ENCODE measurements around the gene DHRS7C.
"Not testable (repeated sequence)": the region's sequence is repeated elsewhere in the genome, so short reads cannot be mapped to it uniquely, and the experiment has no call there.

Gene DHRS7C

DNA sequence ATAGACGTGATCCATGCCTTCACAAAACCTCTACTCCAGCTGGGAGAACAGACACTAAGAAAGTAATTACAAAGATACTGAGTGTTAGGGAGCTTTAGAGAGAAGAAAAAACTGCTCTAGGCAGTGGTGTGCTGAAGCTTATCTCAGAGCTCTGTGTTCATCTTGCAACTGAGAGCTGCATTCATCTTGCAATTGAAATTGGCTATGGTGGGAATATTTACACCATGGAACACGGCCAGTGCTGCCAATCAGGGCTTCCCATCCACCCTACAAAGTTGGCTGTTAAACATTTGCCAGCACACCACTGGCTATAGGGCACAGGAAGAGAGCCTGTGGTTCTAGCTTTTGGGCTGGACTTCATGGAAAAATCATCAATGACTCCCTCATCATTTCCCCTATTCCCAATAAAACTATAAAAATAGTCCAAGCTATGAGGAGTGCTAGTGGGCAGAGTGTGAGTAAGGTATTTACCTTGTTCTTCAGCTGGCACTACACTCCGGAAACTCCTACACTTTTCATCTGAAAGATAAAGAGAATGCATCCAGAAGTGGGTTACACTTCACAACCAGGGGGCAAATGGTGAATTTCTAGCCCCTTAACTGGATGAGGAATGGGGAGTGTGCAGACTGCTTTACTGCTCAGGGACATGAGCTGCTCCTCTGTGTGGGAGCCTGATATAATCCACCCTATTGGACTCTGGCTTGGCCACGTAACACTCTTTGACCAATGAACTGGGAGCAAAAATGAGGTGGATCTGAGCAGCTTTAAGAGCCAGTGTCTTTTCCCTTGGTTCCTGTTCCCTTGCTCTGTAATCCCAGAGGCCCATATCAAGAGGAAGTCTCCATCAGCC is 18.9 kb upstream of the DHRS7C start:
- DNase-seq (ENCODE audit: low spot score): no peak

DNA sequence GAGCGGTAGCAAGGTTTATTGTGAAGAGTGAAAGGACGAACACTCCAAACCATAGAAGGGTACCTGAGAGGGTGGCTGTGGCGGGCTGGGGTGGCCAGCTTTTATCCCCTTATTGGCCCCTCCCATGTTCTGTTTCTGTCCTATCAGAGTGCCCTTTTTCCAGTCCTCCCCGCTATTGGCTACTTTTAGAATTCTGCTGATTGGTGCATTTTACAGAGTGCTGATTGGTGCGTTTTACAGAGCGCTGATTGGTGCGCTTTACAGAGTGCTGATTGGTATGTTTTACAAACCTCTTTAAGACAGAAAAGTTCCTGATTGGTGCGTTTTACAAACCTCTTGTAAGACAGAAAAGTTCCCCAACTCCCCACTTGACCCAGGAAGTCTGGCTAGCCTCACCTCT is 18.0 kb upstream of the DHRS7C start:
- no peak for DNase-seq (ENCODE audit: low spot score)

DNA sequence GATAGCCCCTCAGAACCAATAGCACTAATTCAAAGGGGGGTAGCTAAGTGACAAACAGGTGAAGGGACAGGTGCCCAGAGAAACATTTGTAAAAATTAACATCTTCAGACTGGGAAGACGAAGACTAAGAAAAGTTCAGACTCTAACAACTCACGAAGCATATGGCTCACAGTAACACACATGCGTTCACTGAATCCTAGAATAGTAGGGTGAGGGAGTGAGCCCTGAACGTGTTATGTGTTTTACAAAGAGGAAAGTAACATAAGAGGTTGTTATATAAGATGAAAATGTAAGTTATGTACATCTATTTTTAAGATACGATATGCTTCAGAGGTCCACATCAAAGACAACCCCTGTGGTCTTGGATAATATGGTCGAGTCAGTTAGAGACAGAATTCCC is 15.3 kb upstream of the DHRS7C start:
- DNase-seq (ENCODE audit: low spot score): no peak

DNA sequence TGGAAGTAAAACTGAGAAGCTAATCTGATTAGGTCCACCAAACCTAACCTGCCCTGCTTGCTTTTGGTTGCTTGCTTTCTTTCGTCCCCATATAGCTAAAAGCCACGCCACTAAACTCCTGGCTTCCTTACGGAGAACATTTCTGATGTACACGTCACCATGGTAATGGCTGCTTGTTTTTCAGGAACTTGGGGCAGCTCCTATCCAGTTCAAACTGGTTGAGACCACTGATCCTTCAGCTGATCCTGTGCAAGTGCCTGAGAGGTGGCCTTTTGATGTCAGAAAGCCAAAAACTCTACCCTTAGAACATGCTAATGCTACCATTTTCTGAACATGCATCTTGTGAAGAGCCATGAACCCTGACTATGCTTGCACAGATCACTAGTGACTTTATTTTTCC is 14.4 kb upstream of the DHRS7C start:
- no peak for DNase-seq (ENCODE audit: low spot score)

DNA sequence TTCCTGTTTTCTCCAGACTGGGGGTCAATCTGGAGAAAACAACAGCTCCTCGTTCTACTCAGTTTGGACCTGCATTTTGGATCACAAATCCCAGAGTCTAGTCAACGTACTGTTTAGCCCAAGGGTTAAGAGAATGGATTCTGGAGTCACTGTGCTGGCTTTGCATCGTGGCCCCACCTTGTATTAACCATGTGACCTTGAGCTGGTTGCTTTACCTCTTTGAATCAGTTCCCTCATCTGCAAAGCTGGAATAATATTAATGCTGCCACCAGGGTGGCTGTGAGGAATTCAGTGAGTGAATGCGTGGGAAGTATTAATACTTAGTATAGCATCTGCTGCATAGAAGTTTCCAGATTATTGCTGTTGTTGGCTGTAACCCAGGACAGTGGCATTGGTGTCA is 11.3 kb upstream of the DHRS7C start:
- DNase-seq (ENCODE audit: low spot score): no peak

DNA sequence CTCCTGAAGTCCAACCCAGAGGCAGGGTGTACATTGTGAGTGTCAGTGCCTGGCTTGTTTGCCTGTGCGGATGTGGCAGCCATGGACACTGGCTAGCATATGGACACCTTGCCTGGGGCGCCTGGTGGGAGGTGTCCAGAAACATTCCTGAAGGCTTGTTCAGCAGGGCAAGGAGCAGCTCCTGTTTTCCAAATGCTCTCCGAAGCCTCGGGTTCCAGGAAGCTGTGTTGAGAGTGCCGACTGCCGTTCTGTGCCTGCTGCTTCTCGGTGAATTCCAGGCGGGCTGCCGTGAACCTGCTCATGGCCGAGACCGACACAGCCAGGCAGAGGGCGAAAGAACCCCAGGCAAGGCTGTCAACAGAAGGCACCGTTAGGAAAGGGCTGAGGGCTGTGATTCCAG is 10.9 kb upstream of the DHRS7C start:
- DNase-seq (ENCODE audit: low spot score): no peak

DNA sequence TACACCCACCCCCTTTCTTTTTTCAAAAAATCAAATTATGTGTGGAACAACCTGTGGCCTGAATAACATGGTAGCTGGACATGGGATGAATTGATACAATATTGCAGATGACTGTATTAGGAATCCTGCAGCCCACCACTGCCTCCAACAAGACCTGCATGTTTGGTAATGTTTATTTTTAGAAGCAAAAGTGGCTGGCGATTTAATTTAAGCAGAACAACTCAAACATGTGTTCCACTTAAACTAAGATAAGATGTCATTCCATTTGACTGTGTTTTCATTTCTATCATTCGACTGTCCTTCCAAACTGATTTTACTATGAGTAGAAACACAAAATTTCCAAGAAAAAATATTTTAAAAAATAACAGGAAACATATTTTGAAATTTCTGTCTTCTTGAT is 10.1 kb upstream of the DHRS7C start:
- DNase-seq (ENCODE audit: low spot score): no peak

DNA sequence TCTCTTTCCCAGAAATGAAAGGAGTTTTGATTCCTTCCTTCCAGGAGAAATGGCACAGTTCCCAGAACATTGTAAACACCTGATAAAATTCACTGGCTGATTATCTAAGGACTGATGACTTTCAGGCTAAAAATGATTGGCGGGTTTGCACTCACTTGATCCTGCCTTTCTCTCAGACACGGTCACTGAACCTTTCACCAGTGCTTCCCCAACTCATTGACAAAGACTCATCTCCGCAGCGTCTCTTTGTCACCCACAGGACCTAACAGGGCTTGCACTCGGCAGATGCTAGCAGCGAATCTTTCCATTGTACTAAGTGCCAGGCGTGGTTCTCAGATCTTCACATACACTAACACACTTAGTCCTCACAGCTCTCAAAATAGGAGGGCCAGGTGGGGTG is 7.3 kb upstream of the DHRS7C start:
- DNase-seq (ENCODE audit: low spot score): no peak

DNA sequence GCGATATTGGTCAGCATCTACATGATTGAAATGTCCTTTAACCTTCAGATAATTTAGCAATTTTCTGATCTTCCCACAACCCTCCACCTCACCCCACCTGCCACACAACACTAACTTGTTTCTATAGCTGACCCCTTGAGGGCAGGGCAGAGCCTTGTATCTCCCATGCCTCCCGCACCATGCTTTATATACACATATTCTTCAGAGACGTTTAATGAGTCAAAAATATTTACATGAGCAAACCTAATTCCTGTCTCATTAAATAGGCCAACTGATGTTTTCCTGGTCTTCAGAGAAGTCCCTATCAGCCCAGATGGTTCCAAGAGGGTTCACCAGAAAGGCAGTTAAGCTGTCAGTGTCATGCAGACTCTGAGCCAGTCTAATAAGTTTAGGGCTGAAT is 6.6 kb upstream of the DHRS7C start:
- no peak for DNase-seq (ENCODE audit: low spot score)

DNA sequence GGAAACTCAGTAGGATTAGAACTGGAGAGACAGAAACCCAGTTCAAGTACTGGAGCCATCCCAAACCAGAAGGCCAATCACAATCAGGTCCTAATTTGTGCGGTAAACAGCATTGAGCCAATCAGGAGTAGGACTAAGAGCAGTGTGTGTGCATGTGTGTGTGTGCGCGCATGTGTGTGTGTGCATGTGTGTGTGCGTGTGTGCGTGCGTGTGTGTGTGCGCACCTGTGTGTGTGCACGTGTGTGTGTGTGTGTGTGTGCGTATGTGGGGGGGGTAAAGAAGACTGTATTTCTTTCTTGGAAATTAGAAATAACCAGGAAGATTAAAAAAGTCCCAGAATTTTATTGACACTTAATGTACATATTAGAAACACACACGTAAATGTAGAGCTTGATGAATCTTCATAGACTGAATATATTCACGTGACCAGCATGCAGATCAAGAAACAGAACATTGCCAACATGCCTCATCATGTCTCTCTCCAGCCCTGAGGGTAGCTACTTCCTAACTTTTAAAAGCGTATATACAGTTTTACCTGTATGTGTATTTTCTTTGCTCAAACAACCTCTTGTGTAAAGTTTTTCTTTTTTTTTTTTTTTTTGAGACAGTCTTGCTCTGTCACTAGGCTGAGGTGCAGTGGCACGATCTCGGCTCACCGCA is 919 bp upstream of the DHRS7C start:
- DNase-seq (ENCODE audit: low spot score): no peak

DNA sequence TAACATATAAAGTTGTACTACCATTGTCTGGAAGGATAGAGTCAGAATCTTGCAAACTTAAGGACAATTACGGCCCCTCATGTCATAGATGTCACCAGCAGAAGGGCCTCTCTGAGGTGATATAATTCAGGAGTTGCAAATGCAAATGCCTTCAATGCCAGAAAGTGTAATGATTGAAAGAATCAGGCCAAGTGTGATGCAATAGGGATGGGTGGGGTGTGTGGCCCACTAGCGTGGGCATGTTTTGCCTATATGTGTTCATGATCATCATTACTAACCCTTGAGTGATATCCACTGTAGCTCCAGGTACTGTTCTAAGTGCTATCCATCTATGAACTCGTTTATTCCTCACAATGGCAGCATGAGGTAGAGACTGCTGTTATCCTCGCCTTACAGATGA is 1.1 kb downstream of the DHRS7C start:
- no peak for DNase-seq (ENCODE audit: low spot score)

DNA sequence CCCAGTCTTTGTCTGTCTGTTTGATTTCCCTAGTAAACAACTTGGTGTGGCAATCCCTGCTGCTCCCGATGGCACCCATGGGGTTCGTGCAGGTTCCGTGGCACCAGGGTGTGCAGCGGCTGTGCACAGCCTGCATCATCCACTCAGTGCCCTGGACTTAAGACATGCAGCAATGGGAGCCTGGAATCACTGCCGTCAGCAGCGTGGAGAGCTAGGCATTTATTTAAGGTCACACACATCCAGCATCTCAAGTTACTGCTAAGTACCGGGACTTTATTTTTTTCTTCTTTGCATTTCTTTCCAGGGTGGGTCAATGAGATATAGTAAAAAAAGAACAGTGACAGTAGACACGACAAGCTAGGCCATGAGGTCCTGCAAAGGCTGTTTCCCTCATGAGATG is 2.8 kb downstream of the DHRS7C start:
- DNase-seq (ENCODE audit: low spot score): no peak

DNA sequence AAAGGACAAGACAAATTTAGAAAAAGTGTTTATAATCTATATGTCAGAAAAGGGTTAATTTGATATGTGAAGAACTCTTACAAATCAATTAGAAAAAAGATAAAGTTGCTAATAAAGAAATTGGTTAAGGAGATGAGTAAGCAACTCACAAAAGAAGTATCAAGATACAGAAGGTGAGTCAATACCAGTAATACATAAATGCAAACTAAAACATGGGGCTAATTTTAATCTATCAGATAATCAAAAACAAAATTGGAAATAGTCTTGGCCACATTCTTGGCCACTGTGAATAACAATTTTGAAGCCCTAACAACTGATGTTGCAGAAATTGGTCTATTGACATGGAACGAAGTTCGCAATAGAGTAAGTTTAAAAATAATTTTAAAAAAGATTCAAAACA is 6.8 kb downstream of the DHRS7C start:
- no peak for DNase-seq (ENCODE audit: low spot score)

DNA sequence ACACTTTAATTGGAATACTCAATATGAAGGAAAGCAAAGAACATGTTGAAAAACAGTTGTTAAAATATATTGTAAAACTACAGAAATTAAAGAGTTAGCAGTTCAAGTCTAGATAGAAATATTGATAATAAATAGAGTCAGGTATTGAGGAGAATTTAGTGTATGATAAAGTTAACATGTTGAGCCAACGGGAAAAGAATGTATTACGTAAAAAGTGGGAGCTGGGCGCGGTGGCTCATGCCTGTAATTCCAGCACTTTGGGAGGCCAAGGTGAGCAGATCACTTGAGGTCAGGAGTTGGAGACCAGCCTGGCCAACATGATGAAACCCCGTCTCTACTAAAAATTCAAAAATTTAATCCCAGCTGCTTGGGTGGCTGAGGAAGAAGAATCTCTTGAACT is 7.9 kb downstream of the DHRS7C start:
- DNase-seq (ENCODE audit: low spot score): not testable (repeated sequence)

DNA sequence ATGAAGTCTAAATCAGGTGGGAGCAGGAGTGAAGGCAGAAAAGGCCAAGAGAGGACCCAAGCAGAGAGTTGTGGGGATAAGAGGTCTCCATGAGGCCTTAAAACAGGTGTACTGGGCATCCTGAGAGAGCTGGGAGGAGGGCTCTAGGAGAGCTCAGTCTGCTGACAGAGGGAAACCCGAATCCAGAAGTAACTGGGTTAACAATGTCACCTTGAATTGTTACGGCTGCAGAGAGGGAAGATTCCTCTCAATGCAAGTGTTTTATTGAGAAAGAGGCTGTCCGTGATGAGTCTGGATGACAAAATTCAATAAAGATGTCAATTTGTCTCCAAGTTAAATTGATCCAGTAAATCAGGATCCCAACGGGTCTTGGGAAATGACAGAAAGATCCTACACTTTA is 8.3 kb downstream of the DHRS7C start:
- DNase-seq (ENCODE audit: low spot score): no peak

DNA sequence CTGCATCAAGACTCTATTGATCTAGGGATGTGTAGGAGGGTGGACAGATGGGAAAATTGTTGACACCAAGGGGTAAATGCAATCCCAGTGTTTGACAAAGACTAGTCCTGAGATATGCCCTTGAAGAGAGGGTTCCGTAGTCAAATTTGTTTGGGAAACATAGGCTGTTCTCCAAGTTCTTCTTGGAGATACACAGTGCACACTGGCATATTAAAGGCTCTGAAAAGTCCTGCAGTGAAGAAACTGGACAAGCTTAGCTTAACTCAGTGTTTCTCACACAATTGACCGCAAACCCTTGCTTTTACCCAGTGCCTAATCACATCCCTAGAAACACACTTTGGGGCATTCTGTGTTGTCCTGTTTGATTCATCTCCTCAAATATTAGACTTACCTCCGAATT is 10.8 kb downstream of the DHRS7C start:
- no peak for DNase-seq (ENCODE audit: low spot score)

DNA sequence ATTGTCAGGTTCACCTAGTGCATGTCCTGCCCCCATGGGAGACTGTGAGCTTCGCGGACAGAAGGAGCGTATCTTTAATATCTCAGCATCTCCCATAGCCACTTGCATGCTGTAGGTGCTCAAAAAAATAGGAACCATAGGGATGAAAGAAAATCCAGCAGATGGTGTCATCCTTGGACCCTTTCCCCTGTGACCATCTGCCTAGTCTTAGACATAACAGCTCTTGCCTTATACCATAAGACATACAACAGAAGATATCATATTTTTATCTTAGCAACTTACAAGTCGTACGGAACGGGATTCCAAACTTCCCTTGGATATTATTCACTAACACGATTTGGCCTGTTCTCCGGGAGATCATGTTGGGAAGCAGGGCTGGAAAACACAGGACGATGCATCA is 14.5 kb downstream of the DHRS7C start:
- DNase-seq (ENCODE audit: low spot score): no peak

DNA sequence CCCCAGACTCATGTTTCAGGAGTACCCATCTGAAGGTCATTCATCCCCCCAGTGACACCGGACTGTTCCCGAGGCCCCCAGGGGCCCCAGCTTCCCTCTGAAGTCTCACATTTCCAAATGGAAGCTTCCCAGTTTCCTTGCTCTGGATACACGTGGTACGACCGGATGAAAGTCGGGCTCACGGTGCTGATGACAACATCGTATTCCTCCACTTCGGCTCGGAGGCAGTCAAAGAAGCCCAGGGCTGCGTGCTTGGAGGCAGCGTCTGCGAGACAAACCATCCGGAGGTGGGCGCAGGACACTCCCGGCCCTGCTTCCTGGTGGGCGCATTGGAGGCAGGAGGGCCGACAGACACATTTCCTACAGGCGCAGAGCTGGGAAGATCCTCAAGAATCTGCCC is 18.7 kb downstream of the DHRS7C start:
- no peak for DNase-seq (ENCODE audit: low spot score)

DNA sequence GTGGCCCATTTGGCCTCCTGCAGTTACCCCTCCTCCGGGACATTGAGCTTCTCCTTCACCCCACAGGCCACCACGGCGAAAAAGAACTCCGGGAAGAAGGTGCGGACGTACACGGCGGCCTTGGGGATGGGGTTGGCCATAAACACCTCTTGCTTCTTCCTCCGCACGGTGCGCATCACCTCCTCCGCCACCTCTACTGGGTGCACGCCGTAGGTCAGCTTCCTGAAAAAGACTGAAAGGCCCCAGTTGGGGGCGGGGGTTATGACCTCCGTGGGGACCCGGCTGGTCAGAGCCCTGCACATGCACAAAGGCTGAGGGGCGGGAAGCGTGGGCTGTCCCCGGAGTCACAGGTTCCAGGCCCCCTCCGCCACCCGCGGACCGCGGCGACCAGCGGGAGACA is 19.9 kb downstream of the DHRS7C start:
- DNase-seq (ENCODE audit: low spot score): no peak

DNA sequence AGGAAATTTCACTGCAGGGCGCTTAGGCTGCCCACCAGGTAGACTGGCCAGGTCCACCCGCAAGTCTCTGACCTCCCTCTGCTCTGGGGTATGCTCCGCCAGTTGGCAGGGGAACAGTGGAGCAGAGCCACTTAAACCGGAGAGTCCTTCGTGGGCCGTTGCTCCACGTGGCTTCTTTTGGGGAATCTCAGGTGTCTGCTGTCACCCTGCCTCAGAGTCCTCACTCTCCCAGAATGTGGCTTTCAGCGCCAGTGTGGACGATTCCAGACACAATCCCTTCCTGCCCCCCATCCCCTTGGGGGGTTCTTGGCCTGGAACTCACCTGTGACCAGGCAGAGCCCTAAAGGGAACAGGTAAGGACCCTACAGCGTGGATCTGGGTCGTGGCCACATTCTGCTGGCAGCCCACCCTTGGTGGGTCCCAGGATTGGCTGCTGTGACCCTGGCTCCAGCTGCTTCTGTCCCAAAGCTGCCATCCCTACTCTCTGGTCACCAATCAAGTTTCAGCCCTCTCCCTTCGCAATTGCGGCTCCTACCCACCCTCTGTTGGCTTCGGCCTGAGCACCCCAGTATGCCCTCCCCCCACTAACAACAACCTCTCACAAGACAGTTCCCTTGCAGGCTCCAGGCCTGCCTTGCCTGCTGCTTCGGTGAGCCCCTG is 22.2 kb downstream of the DHRS7C start:
- no peak for DNase-seq (ENCODE audit: low spot score)

DNA sequence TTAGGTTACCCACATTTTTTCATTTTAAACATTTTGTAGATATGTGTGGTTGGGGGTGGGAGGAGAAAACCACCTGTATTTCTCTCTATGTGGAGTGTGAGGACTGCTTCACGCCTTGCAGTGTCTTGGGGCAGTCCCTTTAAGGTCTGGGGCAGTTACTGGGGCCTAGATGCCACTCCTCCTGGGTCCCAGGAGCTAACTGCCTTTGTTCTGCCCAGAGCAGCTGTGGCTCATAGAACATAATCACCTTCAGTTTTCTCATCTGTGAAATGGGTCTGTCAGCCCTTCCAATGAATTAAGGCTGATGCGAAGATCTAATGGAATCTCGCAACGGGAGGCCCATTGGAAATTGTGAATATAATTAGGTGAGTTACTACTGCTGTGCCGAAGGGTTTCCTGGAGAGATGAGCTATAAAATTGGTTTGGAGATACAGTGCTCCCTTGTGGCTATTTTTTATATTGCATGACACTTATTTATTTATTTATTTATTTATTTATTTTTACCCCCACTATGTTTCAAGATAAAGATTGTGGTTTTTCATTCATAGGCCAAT is 22.9 kb downstream of the DHRS7C start:
- DNase-seq (ENCODE audit: low spot score): no peak

DNA sequence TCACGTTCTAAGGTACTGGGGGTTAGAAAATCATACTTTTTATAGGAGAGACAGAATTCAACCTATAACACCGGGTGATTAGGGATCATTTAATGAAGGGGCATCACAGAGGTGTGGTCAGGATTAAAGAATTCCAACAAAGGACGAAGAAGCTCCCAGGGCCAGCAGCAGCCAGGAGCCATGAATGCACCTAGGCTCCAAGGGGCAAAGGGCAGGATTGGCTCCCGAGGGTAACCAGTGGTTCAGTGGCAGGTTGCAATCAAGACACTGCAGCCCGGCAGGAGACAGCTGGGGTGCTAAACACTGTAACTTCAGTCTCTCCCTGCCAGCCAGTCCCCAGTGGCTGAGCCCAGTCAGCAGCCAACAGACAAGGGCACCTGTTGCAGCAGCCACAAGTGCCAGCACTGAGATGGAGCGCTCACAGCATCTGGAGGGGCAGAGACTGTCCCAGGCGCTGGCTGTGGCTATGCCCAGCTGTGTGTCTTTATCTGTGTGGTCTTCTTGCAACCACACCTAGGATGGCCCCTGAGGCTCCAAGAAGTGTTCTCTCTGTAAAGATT is 23.9 kb downstream of the DHRS7C start:
- DNase-seq (ENCODE audit: low spot score): no peak

DNA sequence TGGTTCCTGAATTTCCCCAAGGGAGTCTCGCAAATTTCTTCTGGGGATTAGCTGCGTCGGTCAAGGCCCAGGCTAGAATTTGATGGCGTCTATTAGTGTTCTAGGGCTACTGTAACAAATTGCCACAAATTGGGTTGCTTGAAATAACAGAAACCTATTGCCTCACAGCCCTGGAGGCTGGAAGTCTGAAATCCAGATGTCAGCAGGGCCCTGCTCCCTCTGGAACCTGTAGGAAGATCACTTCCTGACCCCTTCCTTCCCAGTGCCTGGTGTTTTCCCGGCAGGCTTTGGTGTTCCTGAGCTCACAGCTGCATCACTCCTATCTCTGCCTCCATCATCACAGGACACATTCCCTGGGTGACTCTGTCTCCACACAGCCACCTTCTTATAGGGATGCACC is 24.4 kb downstream of the DHRS7C start:
- DNase-seq (ENCODE audit: low spot score): no peak

Measured in Ammon's horn (tissue), 1 donor.